OCI-M2 (cell line): Measurements from ENCODE around the gene OOSP1.
"Not testable (repeated sequence)": the region's sequence is repeated elsewhere in the genome, so short reads cannot be mapped to it uniquely, and the experiment has no call there.

Experiments
- DNase-seq: peaks from one replicate; lab custom pipeline; 2025; ENCODE audit not compliant: unreplicated experiment; lab: John Stamatoyannopoulos, UW

The OOSP1 gene

GRCh38 chr11:59960502-59961381 lies 22.5 kb downstream of the OOSP1 start:
- peak; percentile 24 for DNase-seq

DNA sequence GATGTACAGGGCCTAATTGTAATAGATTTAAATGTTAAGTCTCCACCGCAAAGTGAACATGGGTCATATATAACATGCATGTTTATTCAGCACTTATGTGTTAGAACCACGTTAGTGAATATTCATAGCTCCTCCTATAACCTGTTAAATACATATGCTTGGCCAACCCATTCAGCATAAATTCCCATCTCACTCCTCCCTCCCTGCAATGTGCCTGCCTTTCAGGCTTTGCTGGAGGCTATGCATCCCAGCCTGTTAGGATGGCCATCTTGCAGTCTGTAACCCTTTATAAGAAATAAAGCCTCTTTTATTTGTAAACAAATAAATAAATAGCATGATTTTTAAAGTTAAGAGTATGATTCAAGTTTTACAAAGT lies 23.9 kb downstream of the OOSP1 start:
- no peak for DNase-seq

DNA sequence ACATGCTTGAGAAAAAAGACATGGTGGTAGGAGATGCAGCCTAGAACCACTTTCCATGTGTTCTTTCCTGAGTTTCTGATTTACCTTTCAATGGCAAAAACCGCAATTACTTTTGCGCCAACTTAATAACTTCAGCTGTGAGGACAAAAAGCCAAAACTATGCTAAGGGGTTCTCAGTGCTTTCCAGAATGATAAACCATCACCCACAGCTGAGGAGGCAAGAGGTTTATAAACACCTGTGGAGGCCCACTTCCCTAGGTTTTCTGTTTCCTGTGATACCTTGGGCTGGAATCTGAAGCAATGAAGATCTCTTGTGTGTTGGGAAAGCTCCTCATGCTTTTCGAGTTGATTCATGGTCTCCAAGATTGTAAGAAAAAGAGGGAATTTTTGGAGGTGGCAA lies 25.5 kb downstream of the OOSP1 start, which contains the start of gene OOSP4A:
OOSP4A (plus strand) TSS at position 301 of the 400 bp plus-strand sequence; CDS start at position 301, 0 bp downstream.
- no peak for DNase-seq

DNA sequence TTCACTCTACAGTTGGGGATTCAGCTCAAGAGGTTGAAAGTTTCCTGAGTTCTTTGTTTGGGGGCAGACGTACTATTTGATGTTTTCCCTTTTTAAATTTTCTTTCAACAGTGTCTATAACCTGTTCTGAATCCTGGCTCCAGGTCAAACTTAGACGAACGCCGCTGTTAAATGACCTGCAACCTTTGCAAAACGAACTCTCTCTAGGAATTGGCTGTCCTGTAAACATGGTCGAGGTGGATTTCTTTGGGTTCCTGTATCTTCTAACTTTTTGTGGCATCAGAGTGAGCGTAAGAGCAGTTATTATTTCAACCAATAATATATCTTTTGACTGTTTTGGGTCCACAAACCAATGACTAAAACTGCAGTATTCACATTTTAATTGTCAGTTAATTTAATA lies 27.2 kb downstream of the OOSP1 start:
- DNase-seq: no peak

DNA sequence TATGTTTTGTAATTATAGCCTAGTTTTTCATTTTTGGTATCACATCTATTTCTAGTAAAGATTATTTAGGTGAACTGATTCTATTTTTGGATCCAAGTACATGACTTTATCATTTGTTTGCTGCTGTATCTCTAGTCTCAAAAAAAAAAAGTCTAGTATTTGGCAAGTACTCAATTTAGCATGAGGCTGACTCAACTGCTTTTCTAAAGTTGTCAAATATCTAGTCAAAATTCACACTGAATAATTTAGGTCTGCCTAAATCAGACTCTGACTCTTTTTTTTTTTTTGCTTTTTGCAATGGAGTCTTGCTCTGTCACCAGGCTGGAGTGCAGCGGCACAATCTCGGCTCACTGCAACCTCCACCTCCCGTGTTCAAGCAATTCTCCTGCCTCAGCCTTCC lies 28.0 kb downstream of the OOSP1 start:
- no peak for DNase-seq

DNA sequence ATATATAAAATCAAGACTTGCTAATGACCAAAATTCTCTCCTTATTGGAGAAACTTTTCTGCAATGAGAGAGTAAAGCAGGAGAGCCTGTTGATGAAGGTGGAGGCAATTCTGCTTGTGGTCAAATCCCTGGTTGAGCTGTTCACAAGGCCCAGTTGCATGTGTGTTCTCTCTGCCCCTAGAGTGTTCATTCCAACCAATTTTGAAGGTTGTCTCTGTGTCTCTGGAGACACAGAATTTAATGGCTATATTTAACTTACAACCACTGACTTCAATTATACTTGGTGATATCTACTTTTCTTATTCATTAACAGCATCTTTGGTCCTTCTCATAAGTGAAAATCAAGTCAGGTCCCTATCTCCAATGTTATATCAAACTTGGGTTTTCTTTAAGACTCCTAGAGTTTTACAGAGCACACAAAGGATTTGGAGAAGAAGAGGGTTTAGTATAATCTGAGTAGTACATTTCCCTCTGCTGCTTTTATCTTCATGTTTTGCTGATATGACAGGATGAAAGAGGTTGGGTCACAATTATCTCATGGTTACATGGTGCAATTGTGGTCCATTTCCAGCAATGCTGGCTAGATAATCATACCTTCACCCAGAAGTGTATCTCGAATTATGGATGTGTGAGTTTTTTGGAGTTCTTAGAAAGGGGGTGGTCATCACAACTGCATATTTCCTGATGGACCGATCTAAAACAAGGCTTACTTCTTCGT lies 29.6 kb downstream of the OOSP1 start:
- DNase-seq: no peak

DNA sequence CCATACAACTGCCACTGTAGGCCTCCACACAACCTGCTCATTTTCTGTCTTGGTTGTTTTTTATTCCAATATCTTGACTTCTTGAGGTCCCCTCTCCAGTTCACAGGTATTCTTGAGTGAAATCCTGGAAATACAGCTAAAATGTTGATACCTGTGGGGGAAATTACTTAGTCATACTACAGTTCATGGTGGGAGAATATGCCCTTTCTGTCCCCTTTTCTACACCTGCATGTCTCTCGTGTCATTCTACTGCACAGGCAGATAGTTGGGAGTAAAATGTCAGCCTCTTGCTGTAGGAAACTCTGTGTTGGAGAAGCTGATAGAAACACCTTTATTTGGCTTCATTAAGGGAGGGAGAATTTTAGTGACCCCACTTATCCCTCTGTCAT lies 30.2 kb downstream of the OOSP1 start:
- no peak for DNase-seq

DNA sequence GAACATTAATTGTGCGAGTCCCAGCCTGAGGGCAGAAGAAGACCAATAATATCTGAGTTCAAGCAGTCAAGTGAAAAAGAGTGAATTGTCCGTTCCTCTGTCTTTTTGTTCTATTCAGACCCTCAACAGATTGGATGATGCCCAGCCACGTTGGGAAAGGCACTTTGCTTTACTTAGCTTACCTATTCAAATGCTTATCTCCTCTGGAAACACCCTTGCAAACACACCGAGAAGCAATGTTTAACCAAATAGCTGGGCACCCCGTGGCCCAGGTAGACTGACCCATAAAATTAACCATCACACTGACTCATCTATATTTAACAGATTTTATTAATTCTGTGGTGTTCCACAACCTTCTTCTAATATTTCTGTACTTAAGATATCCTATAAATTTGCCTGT lies 34.9 kb downstream of the OOSP1 start:
- DNase-seq: no peak

DNA sequence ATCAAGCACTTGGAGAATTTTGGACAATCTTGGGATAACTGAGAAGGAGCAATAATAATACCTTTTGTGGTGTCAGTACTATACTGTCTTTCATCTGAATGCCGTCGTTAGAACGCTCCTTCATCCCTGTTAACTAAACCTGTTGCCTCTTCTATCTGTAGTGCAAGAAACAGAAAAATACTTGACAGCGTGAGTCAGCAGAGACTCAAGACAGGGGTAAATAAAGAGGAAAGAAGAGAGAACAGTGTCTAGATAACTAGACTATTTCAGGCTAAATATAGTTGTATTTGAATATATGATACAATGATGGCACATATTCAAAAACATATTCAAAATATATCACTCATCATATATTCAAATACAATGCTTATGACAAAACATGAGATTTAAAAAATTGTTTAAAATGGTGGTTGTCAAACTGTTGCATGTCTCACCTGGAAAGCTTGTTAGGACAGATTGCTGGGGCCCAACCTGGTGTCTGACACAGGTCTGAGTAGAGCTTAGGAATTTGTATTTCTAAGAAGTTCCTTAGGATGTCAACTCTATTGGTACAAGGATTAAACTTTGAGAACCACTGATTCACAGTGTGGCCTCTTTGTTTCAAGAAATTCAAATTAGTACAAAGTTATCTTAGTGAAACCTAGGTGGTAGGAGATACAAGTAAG lies 43.0 kb downstream of the OOSP1 start:
- DNase-seq: no peak

GRCh38 chr11:59982037-59982436 lies 43.8 kb downstream of the OOSP1 start:
- DNase-seq: not testable (repeated sequence)

DNA sequence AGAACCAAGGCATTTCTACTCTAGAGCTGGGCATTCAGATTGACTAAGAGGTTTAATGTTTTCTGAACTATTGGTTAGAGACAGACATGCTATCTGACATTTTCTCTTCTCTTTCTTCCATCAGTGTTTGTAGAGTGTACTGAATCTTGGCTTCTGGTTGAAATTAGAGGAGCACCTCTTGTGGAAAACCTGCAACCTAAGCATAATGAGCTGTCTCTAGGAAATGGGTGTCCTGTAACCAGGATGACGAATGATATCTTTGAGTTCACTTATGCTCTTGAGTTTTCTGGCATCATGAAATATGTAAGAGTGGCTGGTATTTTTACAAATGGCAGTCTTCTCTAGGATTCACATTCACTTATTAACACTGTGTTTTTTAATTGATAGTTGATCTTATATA lies 45.0 kb downstream of the OOSP1 start:
- no peak for DNase-seq

DNA sequence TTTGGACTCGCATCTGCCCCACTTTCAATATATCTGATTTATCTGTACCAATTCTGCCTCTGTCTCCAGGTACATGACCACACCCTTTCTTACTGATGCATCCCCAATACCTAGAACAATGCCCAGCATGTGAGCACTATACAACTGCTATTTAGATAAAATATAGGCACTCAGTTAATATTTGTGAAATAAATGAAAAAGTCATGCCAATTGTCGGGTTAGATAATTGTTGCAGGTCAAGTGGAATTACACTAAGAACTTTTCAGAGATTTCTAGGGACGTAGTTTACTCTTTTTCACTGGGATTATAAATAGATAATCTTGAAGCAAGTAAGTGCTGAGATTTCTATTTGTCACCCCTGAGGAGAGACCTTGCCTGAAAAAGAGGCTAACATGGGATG lies 46.1 kb downstream of the OOSP1 start:
- no peak for DNase-seq

DNA sequence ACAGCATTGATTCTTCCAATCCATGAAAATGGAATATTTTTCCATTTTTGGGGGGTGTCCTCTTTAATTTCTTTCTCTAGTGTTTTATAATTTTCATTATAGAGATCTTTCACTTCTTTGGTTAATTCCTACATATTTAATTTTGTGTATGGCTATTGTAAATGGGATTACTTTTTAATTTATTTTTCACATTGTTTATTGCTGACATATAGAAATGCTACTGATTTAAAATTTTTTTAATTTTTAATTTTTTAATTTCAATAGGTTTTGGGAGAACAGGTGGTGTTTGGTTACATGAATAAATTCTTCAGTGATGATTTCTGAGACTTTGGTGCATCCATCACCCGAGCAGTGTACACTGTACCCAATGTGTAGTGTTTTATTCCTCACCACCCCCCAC lies 52.2 kb downstream of the OOSP1 start:
- no peak for DNase-seq

- DNase-seq: no peak
Observed at GRCh38 chr11:59992425-59992824, 54.2 kb downstream of the OOSP1 start.

DNA sequence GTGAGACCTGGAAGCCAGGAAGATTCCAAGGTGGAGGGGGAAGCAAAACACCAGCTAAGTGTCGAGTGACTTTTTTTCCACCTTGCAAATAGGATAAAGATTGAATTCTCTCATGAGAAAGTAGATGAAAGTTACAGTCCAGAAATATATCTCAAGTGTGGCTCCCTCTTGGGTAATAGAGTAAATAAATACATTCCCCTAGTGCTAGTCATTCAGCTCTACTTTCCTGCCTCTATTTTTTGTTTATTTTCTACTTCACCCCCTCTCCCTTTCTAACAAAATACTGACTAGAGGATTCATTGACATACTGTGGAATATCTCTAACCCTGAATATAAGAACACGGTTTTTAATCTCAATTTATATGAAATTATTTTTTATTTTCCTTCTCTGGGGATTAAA lies 59.6 kb downstream of the OOSP1 start:
- no peak for DNase-seq

DNA sequence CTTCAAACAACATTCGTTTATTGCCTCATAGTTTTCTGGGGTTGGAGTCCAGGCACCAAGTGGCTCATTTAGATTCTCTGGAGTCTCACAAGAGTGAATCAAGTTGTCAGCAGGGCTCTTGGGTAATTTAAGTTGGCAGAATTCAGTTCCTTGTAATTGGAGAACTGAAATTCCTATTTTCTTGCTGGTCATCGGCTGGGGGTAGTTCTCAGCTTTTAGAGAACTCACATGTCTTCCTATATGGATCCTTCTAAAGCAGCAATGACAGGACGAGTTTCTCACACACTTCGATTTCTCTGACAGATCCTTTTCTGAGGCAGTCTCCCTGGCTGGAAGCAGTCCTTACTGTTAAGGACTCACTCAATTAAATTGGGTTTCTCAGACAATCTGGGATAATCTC lies 61.5 kb downstream of the OOSP1 start:
- no peak for DNase-seq

- DNase-seq: no peak
Observed at GRCh38 chr11:60003729-60004128, 65.5 kb downstream of the OOSP1 start.

DNA sequence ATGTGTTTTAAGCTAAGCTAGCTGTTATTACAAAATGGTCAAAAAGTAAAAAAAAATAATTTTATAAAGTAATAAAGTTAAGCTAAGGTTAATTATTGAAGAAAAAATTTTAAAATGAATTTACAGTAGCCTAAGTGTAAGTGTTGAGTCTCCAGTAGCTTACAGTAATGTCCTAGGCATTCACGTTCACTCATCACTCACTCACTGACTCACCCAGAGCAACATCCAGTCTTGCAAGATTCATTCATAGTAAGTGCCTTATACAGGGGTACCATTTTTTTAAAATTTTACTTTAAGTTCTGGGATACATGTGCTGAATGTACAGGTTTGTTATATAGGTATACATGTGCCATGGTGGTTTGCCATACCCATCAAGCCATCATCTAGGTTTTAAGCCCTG lies 67.1 kb downstream of the OOSP1 start:
- no peak for DNase-seq
